Inflammatory macrophage (primary cell): ENCODE measurements around the gene ZKSCAN1.

Experiments
- DNase-seq, 2 donors: peaks; one replicate each; pipeline ENCODE4 v3.0.0-alpha.2; 2020 to 2022

The ZKSCAN1 gene

GRCh38 chr7:100081535-100082102 is 66.2 kb downstream of the ZKSCAN1 start, which contains the start of gene ZNF3:
ZNF3 (minus strand) TSS chr7:100081723; CDS start chr7:100077357, 4,366 bp downstream.
- peak; percentile 99 for DNase-seq

- no peak for DNase-seq
These were observed 67.6 kb downstream of the ZKSCAN1 start for GRCh38 chr7:100082978-100083377.

GRCh38 chr7:100085515-100085914 is 70.1 kb downstream of the ZKSCAN1 start:
- DNase-seq: no peak

- no peak for DNase-seq
These were observed 71.8 kb downstream of the ZKSCAN1 start for GRCh38 chr7:100087055-100087750.

GRCh38 chr7:100088095-100088620 is 72.8 kb downstream of the ZKSCAN1 start:
- no peak for DNase-seq

- peak; percentile 70 to 81 for DNase-seq
These were observed 73.4 kb downstream of the ZKSCAN1 start, which contains the start of gene COPS6 for GRCh38 chr7:100088621-100089457. COPS6 (plus strand) TSS chr7:100088969; CDS start chr7:100088991, 22 bp downstream.

GRCh38 chr7:100089458-100090196 is 74.2 kb downstream of the ZKSCAN1 start:
- peak in 1 of 2 donors; percentile 23 for DNase-seq

GRCh38 chr7:100090527-100091410 is 75.4 kb downstream of the ZKSCAN1 start:
- no peak for DNase-seq
